CD14-positive monocyte (primary cell): Measurements from ENCODE around the gene POLRMT. TPM values are rescaled to one million over a fixed set of nuclear protein-coding genes. Genes with fewer than 3 reads are reported as not detected.
"Not testable (repeated sequence)": the region's sequence is repeated elsewhere in the genome, so short reads cannot be mapped to it uniquely, and the experiment has no call there.

Experiments used
- DNase-seq, 3 donors: peaks; one replicate each; pipeline ENCODE4 v3.0.0-alpha.2; 2011 to 2022
- H2AFZ ChIP-seq: 2 replicates; pipeline ENCODE4 v1.6.0; 2012; ENCODE audit warnings: mild to moderate bottlenecking, low read depth, low read length, inconsistent platforms; ENCODE audit not compliant: insufficient read depth, poor library complexity, severe bottlenecking
- H3K27ac ChIP-seq, 2 donors: 1 replicate in 1 of 2; 2 replicates in 1 of 2; pipeline ENCODE4 v1.5.1; 2012 to 2013; ENCODE audit warnings: low read length in 2 of 2, control low read depth in 1 of 2, inconsistent platforms in 1 of 2, low read depth in 1 of 2, mild to moderate bottlenecking in 1 of 2
- H3K27me3 ChIP-seq, 2 donors: one replicate each; pipeline versions ENCODE4 v1.6.0 to v1.6.1; 2011 to 2013; ENCODE audit warnings: low read length in 2 of 2; ENCODE audit not compliant: control insufficient read depth in 2 of 2, insufficient read depth in 2 of 2
- H3K36me3 ChIP-seq, 2 donors: replicated peaks in 1 of 2; 1 replicate in 1 of 2; 2 replicates in 1 of 2; pipeline versions ENCODE4 v1.5.1 to v1.6.1; 2012 to 2013; ENCODE audit warnings: low read length in 2 of 2, control low read depth in 1 of 2, inconsistent platforms in 1 of 2, mild to moderate bottlenecking in 1 of 2; ENCODE audit not compliant: insufficient read depth in 2 of 2, control insufficient read depth in 1 of 2
- H3K4me1 ChIP-seq, 2 donors: 1 replicate in 1 of 2; 2 replicates in 1 of 2; pipeline versions ENCODE4 v1.5.1 to v1.6.1; 2012 to 2013; ENCODE audit warnings: low read length in 2 of 2, control low read depth in 1 of 2, inconsistent platforms in 1 of 2, mild to moderate bottlenecking in 1 of 2, moderate library complexity in 1 of 2; ENCODE audit not compliant: insufficient read depth in 2 of 2, control insufficient read depth in 1 of 2
- H3K4me2 ChIP-seq: replicated peaks from 2 replicates; pipeline ENCODE3; 2012; ENCODE audit warnings: low read length, moderate library complexity, mild to moderate bottlenecking; ENCODE audit not compliant: poor library complexity, severe bottlenecking; ENCODE audit errors: extremely low read depth
- H3K4me3 ChIP-seq, 3 experiments: fragments of 200-600 bp in 1 of 3; sonication (generic) in 1 of 3; replicated peaks in 1 of 3; 1 replicate in 2 of 3; 2 replicates in 1 of 3; pipeline ENCODE4 v1.5.1; 2011 to 2013; ENCODE audit warnings: low read length in 3 of 3, mild to moderate bottlenecking in 3 of 3, control low read depth in 2 of 3, low read depth in 2 of 3, inconsistent platforms in 1 of 3, moderate library complexity in 1 of 3
- H3K79me2 ChIP-seq: 2 replicates; pipeline ENCODE4 v1.6.0; 2012; ENCODE audit warnings: mild to moderate bottlenecking, control low read depth, inconsistent platforms, low read length, moderate library complexity; ENCODE audit not compliant: insufficient read depth
- H3K9ac ChIP-seq: 2 replicates; pipeline ENCODE4 v1.6.0; 2017; ENCODE audit warnings: low read length, mild to moderate bottlenecking; ENCODE audit not compliant: insufficient read depth, poor library complexity, severe bottlenecking
- H3K9me3 ChIP-seq, 2 donors: replicated peaks in 1 of 2; 1 replicate in 1 of 2; 2 replicates in 1 of 2; pipeline versions ENCODE4 v1.5.1 to v1.6.1; 2012 to 2013; ENCODE audit warnings: low read length in 2 of 2, control low read depth in 1 of 2; ENCODE audit not compliant: control insufficient read depth in 1 of 2, insufficient read depth in 1 of 2
- H4K20me1 ChIP-seq: 2 replicates; pipeline ENCODE4 v1.6.0; 2012; ENCODE audit warnings: mild to moderate bottlenecking, low read length, control low read depth, moderate library complexity; ENCODE audit not compliant: insufficient read depth
- H3K27ac Mint-ChIP-seq, 7 donors: one replicate each; pipeline ENCODE4 v1.8.0; 2020; ENCODE audit warnings: mild to moderate bottlenecking in 7 of 7, mixed read lengths in 7 of 7, moderate library complexity in 6 of 7, inconsistent platforms in 2 of 7
- H3K27me3 Mint-ChIP-seq, 3 donors: one replicate each; pipeline ENCODE4 v1.8.0; 2021 to 2022; ENCODE audit warnings: low read depth in 3 of 3, mild to moderate bottlenecking in 3 of 3, mixed read lengths in 3 of 3, moderate library complexity in 3 of 3, inconsistent platforms in 1 of 3
- H3K36me3 Mint-ChIP-seq, 2 donors: one replicate each; pipeline ENCODE4 v1.8.0; 2020; ENCODE audit warnings: mixed read lengths in 2 of 2, inconsistent platforms in 1 of 2, mild to moderate bottlenecking in 1 of 2
- H3K4me1 Mint-ChIP-seq: one replicate; pipeline ENCODE4 v1.8.0; 2020; ENCODE audit warnings: mild to moderate bottlenecking, mixed read lengths
- H3K4me3 Mint-ChIP-seq, 2 donors: one replicate each; pipeline ENCODE4 v1.8.0; 2020; ENCODE audit warnings: mild to moderate bottlenecking in 2 of 2, mixed read lengths in 2 of 2, moderate library complexity in 1 of 2
- H3K9me3 Mint-ChIP-seq, 7 donors: one replicate each; pipeline ENCODE4 v1.8.0; 2020 to 2022; ENCODE audit warnings: mixed read lengths in 7 of 7, mild to moderate bottlenecking in 6 of 7, moderate library complexity in 6 of 7, inconsistent platforms in 2 of 7
- CTCF ChIP-seq: fragments of 200-600 bp; IDR thresholded peaks from one replicate; pipeline ENCODE4 v1.8.0; 2022; ENCODE audit warnings: antibody characterized with exemption, mild to moderate bottlenecking
- WGBS: methylation state at CpG from one replicate; pipeline ENCODE4 v1.1.5; 2013; ENCODE audit warnings: missing lambda C conversion rate; ENCODE audit not compliant: insufficient coverage; 5-methylcytosine and 5-hydroxymethylcytosine counted together
- intact Hi-C, 2 donors: fragments of 100-400 bp; cut with micrococcal nuclease; formaldehyde crosslinking; loops; one replicate each; pipeline versions ENCODE4 v1.15.0 to v1.15.1; 2023
- polyA plus RNA-seq, 3 donors: library from polyadenylated mRNA; depleted of rRNA in 1 of 3; unstranded in 2 of 3; stranded (reverse) in 1 of 3; fragments of 300-500 nt in 2 of 3; fragments of >200 nt in 1 of 3; fragmentation: Illumina TruSeq in 2 of 3; gene quantifications; 1 replicate in 2 of 3; 2 replicates in 1 of 3; pipeline ENCODE4 v1.2.3, GENCODE V29; 2012 to 2021

POLRMT gene
- polyA plus RNA-seq, 3 donors = 16.2 to 40.5 (median 17.6) TPM

DNA sequence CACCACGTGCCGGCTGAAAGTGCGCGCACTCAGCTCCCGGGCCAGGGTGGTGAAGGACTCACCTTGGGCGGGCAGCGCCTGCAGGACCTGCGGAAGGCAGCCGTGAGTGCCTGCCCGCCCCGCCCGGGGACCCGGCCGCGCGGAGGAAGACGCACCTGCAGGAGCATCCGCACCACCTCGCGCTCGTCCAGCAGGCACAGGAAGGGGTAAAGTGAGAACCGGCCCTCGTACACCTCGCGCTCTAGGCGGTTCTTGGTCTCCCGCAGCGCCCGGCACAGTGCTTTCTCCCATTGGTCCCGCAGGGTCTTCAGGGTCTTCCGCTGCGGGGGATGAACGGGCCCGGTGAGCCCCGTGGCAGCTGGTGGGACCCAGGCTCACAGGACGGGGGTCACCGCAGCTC is 10.7 kb downstream of the POLRMT start:
- H3K4me3 ChIP-seq = no peak overlapping the region

DNA sequence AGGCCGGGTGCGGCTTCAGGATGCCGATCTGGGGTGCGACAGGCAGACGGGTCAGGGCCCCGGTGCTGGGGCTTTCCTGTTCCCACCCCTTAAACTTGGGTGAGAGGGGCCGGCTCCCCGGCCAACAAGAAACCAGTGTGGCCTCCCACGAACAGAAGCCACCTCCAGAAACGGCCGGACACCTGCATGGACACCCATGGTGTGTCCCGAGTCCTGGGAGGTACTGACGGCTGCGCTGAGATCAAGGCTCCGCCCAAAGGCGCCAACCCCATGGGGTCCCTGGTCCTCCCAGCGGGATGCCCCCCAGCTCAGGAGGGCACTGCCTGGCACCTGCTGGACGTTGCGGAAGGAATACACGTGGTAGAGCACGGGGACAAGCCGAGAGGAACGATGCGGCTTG is 11.5 kb downstream of the POLRMT start:
- Histone ChIP-seq H2AFZ (no peak overlapping the region), H3K4me3 (no peak overlapping the region), H3K4me1 (no peaks in the 10 kb centered on the region), H3K79me2 (no peaks in the 10 kb centered on the region), H3K27me3 (no peaks in the 10 kb centered on the region), H3K27ac (no peak overlapping the region), H3K9ac (no peak overlapping the region), H3K9me3 (no peaks in the 10 kb centered on the region), H3K4me2 (no peak overlapping the region), H4K20me1 (no peaks in the 10 kb centered on the region), H3K36me3 (peaks cover 53 to 69% of the 10 kb centered on the region in 2 donors)
- DNase-seq = no peak
- Mint-ChIP-seq H3K27me3 (peaks cover 0 to 3% (median 2%) of the 10 kb centered on the region in 3 donors), H3K27ac (no peak overlapping the region), H3K9me3 (peaks cover 0 to 19% (median 0%) of the 10 kb centered on the region in 7 donors), H3K36me3 (peaks cover 43 to 67% of the 10 kb centered on the region in 2 donors), H3K4me1 (no peaks in the 10 kb centered on the region), H3K4me3 (no peak overlapping the region)
- intact Hi-C loops = no loop called here
- WGBS = 97% methylated on average over 17 of the region's 24 CpGs
- no peak for TF ChIP-seq CTCF

More for the DNA sequence above, 10.7 kb downstream of the POLRMT start:
- no peak for DNase-seq
- no peaks in the 10 kb centered on the region for H3K79me2 ChIP-seq
- no peaks in the 10 kb centered on the region for H4K20me1 ChIP-seq
- intact Hi-C loops = no loop called here
- H3K27me3 ChIP-seq = no peaks in the 10 kb centered on the region
- H3K27me3 Mint-ChIP-seq = peaks cover 0 to 2% (median 0%) of the 10 kb centered on the region in 3 donors
- no peak overlapping the region for H3K9ac ChIP-seq
- no peak for TF ChIP-seq CTCF
- peaks cover 51 to 69% of the 10 kb centered on the region in 2 donors for H3K36me3 ChIP-seq
- H3K27ac Mint-ChIP-seq = no peak overlapping the region
- WGBS = 98% methylated on average over 37 of the region's 37 CpGs
- no peaks in the 10 kb centered on the region for H3K4me1 ChIP-seq
- H2AFZ ChIP-seq = no peak overlapping the region
- no peak overlapping the region for H3K4me2 ChIP-seq
- no peak overlapping the region for H3K27ac ChIP-seq
- no peaks in the 10 kb centered on the region for H3K4me1 Mint-ChIP-seq
- peaks cover 0 to 19% (median 0%) of the 10 kb centered on the region in 7 donors for H3K9me3 Mint-ChIP-seq
- H3K4me3 Mint-ChIP-seq = no peak overlapping the region
- peaks cover 38 to 68% of the 10 kb centered on the region in 2 donors for H3K36me3 Mint-ChIP-seq
- no peaks in the 10 kb centered on the region for H3K9me3 ChIP-seq

DNA sequence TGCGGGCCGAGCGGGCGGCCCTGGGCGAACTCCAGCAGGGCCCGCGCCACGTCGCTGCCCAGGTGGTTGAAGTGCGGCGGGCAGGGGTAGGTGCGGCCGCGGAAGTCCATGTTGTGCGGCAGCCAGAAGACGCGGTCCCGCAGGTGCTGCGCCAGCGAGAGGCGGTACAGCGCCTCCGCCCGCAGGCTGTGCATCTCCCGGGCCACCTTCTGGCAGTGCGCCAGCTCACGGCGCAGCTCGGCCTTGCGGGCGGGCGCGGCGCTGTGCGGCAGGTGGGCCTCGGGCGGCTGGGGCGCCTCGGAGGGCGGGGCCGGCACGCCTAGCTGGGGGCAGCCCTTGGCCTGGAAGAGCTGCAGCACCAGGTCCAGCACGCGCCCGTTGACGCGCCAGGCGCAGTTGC is 12.1 kb downstream of the POLRMT start:
- DNase-seq, H3K4me2 ChIP-seq, H3K4me3 Mint-ChIP-seq, intact Hi-C loops, H3K4me3 ChIP-seq, H3K27me3 Mint-ChIP-seq, H3K27me3 ChIP-seq, H3K27ac Mint-ChIP-seq, H3K27ac ChIP-seq, H3K9me3 ChIP-seq, H4K20me1 ChIP-seq, H3K9ac ChIP-seq, H3K4me1 Mint-ChIP-seq, H3K79me2 ChIP-seq, H3K4me1 ChIP-seq, H2AFZ ChIP-seq: not testable (repeated sequence)
- peaks cover 0 to 19% (median 0%) of the 10 kb centered on the region in 7 donors for H3K9me3 Mint-ChIP-seq
- H3K36me3 ChIP-seq = peaks cover 53 to 69% of the 10 kb centered on the region in 2 donors
- peaks cover 42 to 62% of the 10 kb centered on the region in 2 donors for H3K36me3 Mint-ChIP-seq
- over 99% methylated on average over 47 of the region's 48 CpGs for WGBS
